ENCODE results near the gene GALNT15. TPM values are rescaled to one million over a fixed set of nuclear protein-coding genes. Genes with fewer than 3 reads are reported as not detected.

Gene GALNT15
- total RNA-seq, 3 donors from 2014 or later, result 68.5 to 492 (median 215) TPM

GRCh38 chr3:16265455-16265786 is 90.9 kb downstream of the GALNT15 start:
- H3K27ac ChIP-seq, result peak overlapping the region; percentile 95 to 96
- peak overlapping the region; percentile 86 to 92 (median 91) for H3K4me3 ChIP-seq
- intact Hi-C loops (cut with DNase I; ENCODE audit: low total_unique reads), result no loop called here
- no peak for DNase-seq (ENCODE audit: low spot score in 2 of 2)
- H3K36me3 ChIP-seq, result no peaks in the 10 kb centered on the region
- peaks cover 0 to 17% of the 10 kb centered on the region in 2 donors for H3K4me1 ChIP-seq
- no peak for TF ChIP-seq POLR2A (IDR thresholded peaks at IDR 0.05)
- no peak for TF ChIP-seq CTCF (IDR thresholded peaks at IDR 0.05)
- no peak for TF ChIP-seq POLR2AphosphoS5 (IDR thresholded peaks at IDR 0.05)
- H3K9me3 ChIP-seq, result no peaks in the 10 kb centered on the region
- no peaks in the 10 kb centered on the region for H3K27me3 ChIP-seq

- Histone ChIP-seq H3K36me3 (no peaks in the 10 kb centered on the region), H3K9me3 (no peaks in the 10 kb centered on the region), H3K27me3 (no peaks in the 10 kb centered on the region), H3K4me3 (no peak overlapping the region), H3K27ac (peak overlapping the region in 1 of 2 donors; percentile 40), H3K4me1 (peaks cover 0 to 17% of the 10 kb centered on the region in 2 donors)
- DNase-seq (ENCODE audit: low spot score in 2 of 2), result no peak
- intact Hi-C loops (cut with DNase I; ENCODE audit: low total_unique reads), result no loop called here
- TF ChIP-seq POLR2A (IDR thresholded peaks at IDR 0.05) (no peak), POLR2AphosphoS5 (IDR thresholded peaks at IDR 0.05) (no peak), CTCF (IDR thresholded peaks at IDR 0.05) (no peak)
Measured at GRCh38 chr3:16266714-16267113, 92.2 kb downstream of the GALNT15 start.

DNA sequence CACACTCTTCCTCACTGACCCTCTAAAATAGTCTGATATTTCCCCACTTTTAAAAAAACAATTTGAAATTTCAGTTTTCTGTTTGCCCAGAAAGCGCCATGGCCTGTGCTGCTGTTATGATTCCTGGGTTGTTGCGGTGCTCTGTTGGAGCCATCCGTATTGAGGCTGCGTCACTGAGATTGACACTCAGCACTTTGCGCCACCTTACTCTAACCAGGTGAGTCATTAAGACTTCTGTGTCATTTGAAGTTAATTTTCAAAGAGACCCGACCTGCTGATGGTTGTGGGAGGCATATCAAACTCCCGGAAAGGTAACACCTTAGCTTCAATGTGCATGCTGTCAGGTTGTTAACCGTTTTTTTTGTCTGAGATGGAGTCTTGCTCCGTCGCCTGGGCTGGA is 96.4 kb downstream of the GALNT15 start:
- DNase-seq (ENCODE audit: low spot score in 2 of 2), result no peak
- H3K27ac ChIP-seq, result no peak overlapping the region
- no peaks in the 10 kb centered on the region for H3K9me3 ChIP-seq
- peaks cover 0 to 13% of the 10 kb centered on the region in 2 donors for H3K4me1 ChIP-seq
- no peak overlapping the region for H3K4me3 ChIP-seq
- no peaks in the 10 kb centered on the region for H3K27me3 ChIP-seq
- H3K36me3 ChIP-seq, result no peaks in the 10 kb centered on the region
- intact Hi-C loops (cut with DNase I; ENCODE audit: low total_unique reads), result no loop called here
- TF ChIP-seq POLR2A (IDR thresholded peaks at IDR 0.05), result no peak
- no peak for TF ChIP-seq CTCF (IDR thresholded peaks at IDR 0.05)
- no peak for TF ChIP-seq POLR2AphosphoS5 (IDR thresholded peaks at IDR 0.05)

GRCh38 chr3:16272588-16272987 is 98.1 kb downstream of the GALNT15 start:
- TF ChIP-seq CTCF (IDR thresholded peaks at IDR 0.05) (no peak), POLR2AphosphoS5 (IDR thresholded peaks at IDR 0.05) (no peak), POLR2A (IDR thresholded peaks at IDR 0.05) (no peak)
- Histone ChIP-seq H3K27ac (no peak overlapping the region), H3K9me3 (no peaks in the 10 kb centered on the region), H3K36me3 (no peaks in the 10 kb centered on the region), H3K4me1 (peaks cover 0 to 4% of the 10 kb centered on the region in 2 donors), H3K4me3 (no peak overlapping the region), H3K27me3 (no peaks in the 10 kb centered on the region)
- intact Hi-C loops (cut with DNase I; ENCODE audit: low total_unique reads), result no loop called here
- DNase-seq (ENCODE audit: low spot score in 2 of 2), result no peak

DNA sequence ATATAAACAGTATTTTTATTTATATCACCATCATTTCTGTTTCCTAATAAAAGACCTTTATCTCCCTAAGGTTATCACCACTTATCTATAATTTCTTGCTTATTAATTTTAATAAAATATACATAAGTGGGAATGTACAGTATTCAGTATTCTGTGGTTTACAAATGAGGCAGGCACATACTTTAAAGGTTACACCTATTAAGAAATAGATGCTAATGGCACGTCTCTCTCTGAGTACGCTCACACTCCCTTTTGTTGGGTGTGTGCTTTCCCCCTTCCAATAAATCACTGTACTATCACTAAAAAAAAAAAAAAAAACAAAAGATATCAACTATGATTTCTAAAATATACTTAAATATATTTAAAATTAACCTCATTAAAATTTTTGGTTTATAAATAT is 99.4 kb downstream of the GALNT15 start:
- no peaks in the 10 kb centered on the region for H3K27me3 ChIP-seq
- intact Hi-C loops (cut with DNase I; ENCODE audit: low total_unique reads), result no loop called here
- no peak for DNase-seq (ENCODE audit: low spot score in 2 of 2)
- no peak overlapping the region for H3K27ac ChIP-seq
- no peak overlapping the region for H3K4me3 ChIP-seq
- TF ChIP-seq POLR2AphosphoS5 (IDR thresholded peaks at IDR 0.05) (no peak), POLR2A (IDR thresholded peaks at IDR 0.05) (no peak), CTCF (IDR thresholded peaks at IDR 0.05) (no peak)
- no peaks in the 10 kb centered on the region for H3K36me3 ChIP-seq
- no peaks in the 10 kb centered on the region for H3K9me3 ChIP-seq
- no peaks in the 10 kb centered on the region for H3K4me1 ChIP-seq

Measured in breast epithelium (tissue), 4 donors.